ENCODE data around the gene GALR3.

The GALR3 gene

DNA sequence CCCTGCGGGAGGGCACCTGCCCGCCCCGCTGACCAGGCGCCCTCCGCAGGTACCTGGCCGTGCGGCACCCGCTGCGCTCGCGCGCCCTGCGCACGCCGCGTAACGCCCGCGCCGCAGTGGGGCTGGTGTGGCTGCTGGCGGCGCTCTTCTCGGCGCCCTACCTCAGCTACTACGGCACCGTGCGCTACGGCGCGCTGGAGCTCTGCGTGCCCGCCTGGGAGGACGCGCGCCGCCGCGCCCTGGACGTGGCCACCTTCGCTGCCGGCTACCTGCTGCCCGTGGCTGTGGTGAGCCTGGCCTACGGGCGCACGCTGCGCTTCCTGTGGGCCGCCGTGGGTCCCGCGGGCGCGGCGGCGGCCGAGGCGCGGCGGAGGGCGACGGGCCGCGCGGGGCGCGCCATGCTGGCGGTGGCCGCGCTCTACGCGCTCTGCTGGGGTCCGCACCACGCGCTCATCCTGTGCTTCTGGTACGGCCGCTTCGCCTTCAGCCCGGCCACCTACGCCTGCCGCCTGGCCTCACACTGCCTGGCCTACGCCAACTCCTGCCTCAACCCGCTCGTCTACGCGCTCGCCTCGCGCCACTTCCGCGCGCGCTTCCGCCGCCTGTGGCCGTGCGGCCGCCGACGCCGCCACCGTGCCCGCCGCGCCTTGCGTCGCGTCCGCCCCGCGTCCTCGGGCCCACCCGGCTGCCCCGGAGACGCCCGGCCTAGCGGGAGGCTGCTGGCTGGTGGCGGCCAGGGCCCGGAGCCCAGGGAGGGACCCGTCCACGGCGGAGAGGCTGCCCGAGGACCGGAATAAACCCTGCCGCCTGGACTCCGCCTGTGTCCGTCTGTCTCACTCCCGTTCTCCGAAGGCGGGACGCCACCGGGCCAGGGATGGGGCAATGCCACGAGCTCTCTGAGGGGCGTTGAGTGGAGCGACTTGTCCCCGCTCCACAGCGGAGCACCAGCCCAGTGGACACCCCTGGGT, 1.8 kb downstream of the GALR3 start:
- H3K4me3 ChIP-seq (ENCODE audit: low read length), result peak overlapping the region; percentile 23
- DNase-seq (ENCODE audit: low read depth), result no peak
- TF ChIP-seq, protein P1, sequence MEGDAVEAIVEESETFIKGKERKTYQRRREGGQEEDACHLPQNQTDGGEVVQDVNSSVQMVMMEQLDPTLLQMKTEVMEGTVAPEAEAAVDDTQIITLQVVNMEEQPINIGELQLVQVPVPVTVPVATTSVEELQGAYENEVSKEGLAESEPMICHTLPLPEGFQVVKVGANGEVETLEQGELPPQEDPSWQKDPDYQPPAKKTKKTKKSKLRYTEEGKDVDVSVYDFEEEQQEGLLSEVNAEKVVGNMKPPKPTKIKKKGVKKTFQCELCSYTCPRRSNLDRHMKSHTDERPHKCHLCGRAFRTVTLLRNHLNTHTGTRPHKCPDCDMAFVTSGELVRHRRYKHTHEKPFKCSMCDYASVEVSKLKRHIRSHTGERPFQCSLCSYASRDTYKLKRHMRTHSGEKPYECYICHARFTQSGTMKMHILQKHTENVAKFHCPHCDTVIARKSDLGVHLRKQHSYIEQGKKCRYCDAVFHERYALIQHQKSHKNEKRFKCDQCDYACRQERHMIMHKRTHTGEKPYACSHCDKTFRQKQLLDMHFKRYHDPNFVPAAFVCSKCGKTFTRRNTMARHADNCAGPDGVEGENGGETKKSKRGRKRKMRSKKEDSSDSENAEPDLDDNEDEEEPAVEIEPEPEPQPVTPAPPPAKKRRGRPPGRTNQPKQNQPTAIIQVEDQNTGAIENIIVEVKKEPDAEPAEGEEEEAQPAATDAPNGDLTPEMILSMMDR (conservative IDR thresholded peaks at IDR 0.05; ENCODE audit: low read depth, low read length), result no peak

DNA sequence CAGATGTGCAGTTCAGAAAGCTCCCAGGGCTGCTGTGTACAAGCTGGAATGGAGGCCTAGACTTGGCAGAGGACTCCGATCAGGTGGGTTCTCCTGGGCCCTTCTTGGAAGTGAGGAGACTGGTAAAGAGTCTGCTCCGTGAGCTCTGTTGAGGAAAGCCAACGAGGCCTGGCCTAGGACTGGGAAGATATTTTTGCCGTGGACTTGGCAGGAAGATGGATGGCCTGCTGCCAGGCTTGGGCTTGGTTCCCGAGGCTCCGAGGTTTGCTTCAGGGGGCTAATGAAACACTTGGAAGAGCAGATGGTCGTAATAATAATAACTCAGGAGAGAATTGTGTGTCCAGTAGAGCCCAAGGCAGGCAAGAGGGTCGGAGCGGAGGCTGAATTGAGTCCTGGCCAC, 3.9 kb downstream of the GALR3 start:
- no peak for DNase-seq (ENCODE audit: low read depth)
- no peak overlapping the region for H3K4me3 ChIP-seq (ENCODE audit: low read length)

DNA sequence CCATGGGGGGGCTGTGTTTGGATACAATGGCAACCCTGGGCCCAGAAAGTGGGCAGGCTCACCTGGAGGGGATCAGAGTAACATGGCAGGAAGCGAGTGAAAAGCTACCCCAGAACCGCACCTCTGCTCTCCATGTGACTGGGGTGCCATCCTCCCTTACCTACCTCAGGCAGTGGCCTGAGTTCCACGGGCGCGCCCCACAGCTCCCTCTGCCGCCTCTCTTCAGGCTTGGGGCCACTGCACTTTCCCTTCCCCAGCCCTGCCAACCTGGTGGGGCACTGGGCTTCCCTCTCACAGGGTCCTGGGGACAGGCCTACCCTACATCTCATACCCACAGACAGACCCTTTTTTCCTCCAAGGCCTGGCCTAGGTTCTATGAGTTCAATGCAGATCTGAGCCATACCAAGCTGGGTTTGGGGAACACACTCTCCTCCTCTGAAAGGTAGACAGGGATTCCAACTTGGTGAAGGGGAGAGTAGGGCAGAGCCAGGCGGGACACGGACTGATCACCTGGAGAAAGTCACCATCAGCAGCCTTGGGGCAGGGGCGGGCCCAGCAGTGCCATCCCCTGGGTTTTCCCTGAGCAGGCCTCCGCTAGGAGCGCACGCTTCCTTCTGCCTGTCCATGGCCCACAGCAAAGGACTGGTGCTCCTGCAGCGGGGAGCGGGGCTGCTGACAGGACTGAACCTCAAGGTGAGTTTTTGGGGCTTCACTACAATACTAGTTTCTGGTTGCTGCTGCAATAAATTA, 7.1 kb downstream of the GALR3 start:
- no peak for DNase-seq (ENCODE audit: low read depth)
- TF ChIP-seq, protein P1 (conservative IDR thresholded peaks at IDR 0.05; ENCODE audit: low read depth, low read length), result no peak
- H3K4me3 ChIP-seq (ENCODE audit: low read length), result no peak overlapping the region

More for the DNA sequence above, 3.9 kb downstream of the GALR3 start:
- TF ChIP-seq, protein P1 (conservative IDR thresholded peaks at IDR 0.05; ENCODE audit: low read depth, low read length), result no peak

DNA sequence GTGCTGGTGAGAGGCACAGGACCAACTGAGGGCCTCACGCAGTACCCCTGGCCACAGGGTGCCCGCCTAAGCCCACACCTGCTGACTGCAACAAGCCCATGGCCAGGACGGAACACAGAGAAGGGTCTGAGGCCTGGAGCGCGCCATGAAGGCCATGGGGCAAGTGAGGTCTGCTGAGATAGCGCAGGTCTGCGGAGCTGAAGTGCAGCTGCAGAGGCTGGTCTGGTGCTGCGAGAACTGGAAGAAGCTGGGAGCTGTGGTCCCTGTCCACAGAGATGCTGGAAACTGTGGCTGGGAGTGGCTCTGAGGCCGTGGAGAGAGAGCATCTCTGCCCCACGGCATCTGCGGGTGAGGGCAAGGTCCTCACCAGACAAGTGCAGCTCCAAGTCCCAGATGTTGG, 8.3 kb downstream of the GALR3 start:
- TF ChIP-seq, protein P1 (conservative IDR thresholded peaks at IDR 0.05; ENCODE audit: low read depth, low read length), result no peak

DNA sequence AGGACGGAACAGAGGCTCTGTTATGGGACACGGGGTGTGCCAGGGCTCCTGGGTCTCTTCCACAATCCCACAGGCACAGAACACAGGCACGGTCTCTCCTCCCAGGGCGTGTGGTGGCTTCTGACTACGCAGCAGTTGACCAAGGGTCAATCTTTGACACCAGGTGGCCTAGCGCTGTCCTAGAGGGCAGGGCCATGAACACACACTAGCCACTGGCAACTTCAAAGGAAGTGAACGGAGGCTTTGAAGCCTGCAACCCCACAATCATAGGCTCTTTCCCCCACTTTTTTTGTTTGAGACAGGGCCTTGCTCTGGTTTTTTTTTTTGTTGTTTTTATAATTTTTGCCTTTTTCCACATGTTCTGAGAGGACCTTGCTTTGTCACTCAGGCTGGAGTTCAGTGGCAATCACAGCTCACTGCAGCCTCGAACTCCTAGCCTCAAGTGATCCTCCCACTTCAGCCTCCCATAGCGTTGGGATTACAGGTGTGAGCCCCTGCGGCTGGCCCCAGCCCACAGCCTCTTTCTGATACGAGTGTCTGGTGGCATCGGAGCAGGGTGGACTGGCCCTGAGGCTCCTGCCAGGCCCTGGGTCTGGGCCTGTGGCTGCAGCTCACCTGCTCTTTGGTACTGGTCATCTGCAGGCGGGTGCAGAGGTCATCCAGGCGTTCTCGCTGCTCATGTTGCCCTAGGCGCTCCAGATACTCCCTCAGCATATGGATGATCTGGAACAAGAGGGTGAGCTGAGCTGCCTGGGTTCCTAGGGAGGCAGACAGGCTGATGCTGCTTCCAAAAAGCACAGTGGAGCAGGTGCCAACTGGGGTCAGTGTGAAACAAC, 9.1 kb downstream of the GALR3 start:
- H3K4me3 ChIP-seq (ENCODE audit: low read length), result no peak overlapping the region
- no peak for DNase-seq (ENCODE audit: low read depth)
- TF ChIP-seq, protein P1 (conservative IDR thresholded peaks at IDR 0.05; ENCODE audit: low read depth, low read length), result no peak

More for the DNA sequence above, 8.3 kb downstream of the GALR3 start:
- H3K4me3 ChIP-seq (ENCODE audit: low read length), result no peak overlapping the region
- no peak for DNase-seq (ENCODE audit: low read depth)

DNA sequence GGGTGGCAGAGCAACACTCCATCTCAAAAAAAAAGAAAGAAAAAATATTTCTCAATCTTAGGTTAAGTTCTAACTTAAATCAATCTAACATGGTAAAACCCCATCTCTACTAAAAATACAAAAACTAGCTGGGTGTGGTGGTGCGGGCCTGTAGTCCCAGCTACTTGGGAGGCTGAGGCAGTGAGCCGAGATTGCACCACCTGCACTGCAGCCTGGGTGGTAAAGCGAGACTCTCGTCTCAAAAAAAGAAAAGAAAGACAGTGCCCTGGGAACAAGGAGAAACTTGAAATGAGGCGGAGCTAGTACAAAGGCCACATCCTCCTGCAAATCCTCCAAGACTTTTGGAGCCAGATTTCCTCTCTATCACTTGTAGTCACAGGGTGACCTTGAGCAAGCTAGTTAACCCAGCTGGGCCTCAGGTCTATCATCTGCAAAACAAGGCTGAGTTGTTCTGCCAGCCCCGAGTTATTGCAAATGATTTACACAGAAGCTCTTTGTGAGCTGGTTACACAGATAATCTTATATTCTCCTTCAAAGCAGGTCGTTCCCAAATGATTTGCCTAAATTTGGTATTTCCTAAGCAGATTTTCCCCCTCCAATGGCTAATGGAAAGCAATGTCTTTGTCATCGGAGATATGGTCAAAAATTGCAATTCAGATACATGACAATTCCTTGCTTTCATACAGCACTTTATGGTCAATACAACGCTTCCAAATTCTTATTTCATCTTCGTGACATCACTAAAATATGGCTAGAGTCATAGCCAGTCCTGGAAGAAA, 19.0 kb downstream of the GALR3 start:
- no peak overlapping the region for H3K4me3 ChIP-seq (ENCODE audit: low read length)
- no peak for DNase-seq (ENCODE audit: low read depth)
- TF ChIP-seq, protein P1 (conservative IDR thresholded peaks at IDR 0.05; ENCODE audit: low read depth, low read length), result no peak

All from retinal pigment epithelial cell (primary cell).